DLD1 (cell line): ENCODE data around the gene ARHGAP26.

ENCODE experiments used
- in situ Hi-C: cut with HindIII; loops from 2 replicates; pipeline ENCODE4 v1.10.0; 2017; ENCODE audit warnings: low sequenced_read_pairs

The ARHGAP26 gene

GRCh38 chr5:142808878-142809598 lies 38.9 kb downstream of the ARHGAP26 start:
- in situ Hi-C loops: no loop called here

GRCh38 chr5:142810081-142810480 lies 39.9 kb downstream of the ARHGAP26 start:
- in situ Hi-C loops: no loop called here

DNA sequence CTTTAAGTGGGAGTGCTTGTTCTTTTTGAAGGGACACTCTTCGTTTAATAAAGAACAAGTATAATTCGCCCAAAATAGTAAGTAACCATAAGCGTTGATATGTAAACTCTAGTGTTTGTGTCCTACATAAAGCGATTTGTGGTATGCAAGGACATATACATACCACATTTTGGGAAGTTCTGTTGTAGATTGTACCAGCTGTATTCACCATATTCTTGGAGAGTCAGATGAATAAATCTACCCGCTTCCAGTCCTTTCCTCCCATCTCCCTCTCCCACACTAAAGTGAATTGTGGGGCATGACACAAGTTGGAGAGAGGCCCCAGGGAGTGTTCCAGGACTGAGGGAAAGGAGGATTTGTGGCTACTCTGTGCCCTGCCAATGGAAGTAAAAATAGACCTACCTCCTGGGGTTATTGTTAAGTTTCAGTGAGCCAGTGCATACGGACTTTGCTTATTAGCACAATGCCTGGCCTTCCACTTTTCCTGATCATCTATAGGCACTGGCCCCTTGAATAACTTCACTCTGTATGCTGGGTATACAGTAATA lies 40.6 kb downstream of the ARHGAP26 start:
- in situ Hi-C loops: no loop called here

GRCh38 chr5:142811866-142812557 lies 41.8 kb downstream of the ARHGAP26 start:
- in situ Hi-C loops: no loop called here

DNA sequence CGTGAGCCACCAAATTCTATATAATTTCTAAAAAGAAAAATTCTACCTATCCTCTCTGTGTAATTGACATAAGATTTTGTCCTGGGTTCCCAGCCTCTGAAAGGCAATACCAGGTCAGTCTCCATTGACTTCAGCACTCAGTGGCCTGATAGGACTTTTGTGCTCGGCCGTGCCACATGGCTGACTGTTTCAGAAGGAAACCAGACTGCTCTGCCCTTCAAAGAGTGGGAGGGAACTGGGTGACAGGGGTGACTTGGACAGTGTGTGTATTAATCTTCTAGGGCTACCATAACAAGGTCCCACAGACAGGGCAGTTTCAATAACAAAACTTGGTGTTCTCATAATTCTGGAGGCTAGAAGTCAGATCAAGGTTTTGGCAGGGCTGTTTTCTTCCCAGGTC lies 43.0 kb downstream of the ARHGAP26 start:
- in situ Hi-C loops: no loop called here

DNA sequence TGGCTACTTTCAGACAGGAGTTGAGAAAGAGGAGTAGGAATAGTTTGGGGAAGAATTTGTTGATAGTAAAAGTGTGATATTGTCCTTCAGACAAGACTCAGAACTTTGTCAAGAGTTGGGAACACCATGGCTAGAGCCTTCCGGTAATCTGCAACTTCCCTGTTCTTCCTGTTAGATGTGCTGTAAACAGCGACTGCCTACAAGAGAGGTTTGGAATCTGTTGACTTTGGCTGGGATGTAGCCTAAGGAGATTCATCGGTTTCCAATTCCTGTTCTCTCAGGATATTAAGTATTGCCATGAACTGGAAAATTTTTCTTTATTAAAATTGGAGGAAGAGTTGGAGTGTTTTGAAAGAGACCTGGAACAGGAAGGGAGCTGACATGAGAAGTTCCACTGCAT lies 43.9 kb downstream of the ARHGAP26 start:
- in situ Hi-C loops: no loop called here

DNA sequence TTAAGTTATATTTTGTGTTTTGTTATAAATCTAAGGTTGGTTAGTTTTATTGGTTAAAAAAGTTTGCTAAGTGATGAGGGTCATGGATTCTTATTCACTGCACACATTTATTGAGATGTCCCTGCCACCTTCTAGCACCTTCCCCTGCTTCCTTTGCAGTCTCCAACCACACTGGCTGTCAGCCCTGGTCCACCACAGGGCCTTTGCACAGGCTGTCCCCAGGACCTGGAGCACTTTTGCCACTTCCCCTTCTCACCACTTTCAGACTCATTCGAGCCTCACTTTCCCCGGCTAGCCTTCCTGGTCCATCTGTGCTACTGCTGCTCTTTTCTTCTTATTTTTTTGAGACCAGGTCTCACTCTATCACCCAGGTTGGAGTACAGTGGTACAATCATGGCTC lies 45.3 kb downstream of the ARHGAP26 start:
- in situ Hi-C loops: no loop called here

DNA sequence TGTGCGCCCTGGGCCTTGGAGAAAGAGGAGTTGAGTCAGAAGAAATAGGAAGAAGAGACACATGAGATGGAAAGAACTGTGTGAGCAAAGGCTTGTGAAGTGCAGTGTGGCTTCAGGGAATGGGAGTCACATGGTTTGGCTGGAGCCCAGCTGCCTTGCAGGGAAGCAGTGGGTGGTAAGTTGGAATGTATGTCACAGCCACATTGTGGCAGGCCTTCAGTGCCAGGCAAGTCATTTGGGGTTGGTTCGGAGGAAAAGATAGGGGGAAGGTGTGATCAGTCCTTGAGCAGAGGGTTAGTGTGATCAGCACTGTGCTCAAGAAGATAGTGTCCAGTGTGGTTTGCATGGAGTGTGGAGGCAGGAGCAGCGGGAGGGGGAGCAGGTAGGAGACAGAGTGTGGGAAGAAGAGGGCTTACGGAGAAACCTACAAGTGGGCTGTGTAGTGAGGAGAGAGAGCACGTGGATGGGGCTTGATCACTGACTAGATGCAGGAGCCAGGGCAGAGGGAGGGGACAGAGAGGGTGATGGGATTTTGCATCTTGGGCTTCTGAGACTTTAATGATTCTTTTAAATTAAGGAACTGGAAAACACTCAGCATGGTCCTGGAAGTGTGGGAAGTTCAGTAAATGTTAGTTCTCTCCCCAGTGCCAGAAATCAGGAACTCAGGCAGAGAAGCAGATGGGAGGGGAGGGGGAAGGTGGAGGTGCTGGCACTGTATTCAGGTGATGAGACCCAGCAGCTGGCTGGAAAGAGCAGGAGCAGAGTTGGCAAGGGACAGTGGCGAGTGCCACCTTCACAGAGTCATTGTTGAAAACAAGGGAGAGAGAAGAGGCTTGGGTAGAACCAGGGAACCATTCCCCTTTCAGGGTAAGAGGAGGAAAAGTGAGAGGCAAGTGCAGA lies 46.6 kb downstream of the ARHGAP26 start:
- in situ Hi-C loops: no loop called here

DNA sequence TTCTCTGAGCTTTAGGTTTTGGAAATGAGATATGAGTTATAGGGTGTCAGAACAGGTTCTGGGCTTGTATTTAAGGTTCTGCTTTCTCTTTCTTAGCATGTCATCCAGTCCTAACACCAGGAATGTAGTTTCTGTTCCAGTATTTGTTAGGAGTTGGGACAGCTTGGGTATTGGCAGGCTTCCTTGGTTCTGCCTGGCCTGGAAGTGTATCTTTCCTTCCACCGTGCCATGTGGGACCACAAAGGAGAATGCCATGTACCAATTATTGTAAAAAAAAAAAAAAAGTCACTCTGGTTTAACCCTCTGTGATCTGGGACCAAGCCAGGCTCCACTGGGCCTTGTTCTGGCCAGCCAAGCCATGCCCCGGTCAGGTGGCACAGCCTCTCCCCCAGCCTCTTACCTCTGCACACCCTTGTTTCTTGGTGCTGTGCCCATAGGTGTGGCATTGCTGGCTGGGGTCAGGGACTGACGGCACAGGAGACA lies 47.8 kb downstream of the ARHGAP26 start:
- in situ Hi-C loops: no loop called here

DNA sequence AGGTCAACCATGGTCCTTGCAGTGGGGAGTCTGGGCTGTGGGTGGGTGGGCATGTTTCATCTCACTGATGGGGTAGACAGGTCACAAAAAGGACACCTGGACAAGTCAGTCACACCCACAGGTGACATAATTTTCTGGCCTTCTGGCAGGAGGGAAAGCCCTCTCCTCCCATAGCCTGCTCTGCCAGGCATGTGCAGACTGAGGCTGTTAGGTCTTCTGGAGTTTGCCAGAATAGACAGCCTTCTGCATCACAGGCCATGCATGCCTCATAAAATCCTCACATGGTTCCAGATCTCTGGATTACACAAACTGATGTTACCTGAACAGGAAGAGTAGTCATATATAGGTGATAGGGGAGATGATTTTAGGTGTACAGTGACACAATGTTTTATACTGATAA lies 49.1 kb downstream of the ARHGAP26 start:
- in situ Hi-C loops: no loop called here

GRCh38 chr5:142819825-142820224 lies 49.6 kb downstream of the ARHGAP26 start:
- in situ Hi-C loops: no loop called here

GRCh38 chr5:142820447-142820846 lies 50.3 kb downstream of the ARHGAP26 start:
- in situ Hi-C loops: no loop called here

GRCh38 chr5:142821034-142821732 lies 51.0 kb downstream of the ARHGAP26 start:
- in situ Hi-C loops: no loop called here

- in situ Hi-C loops: no loop called here
These were observed 51.7 kb downstream of the ARHGAP26 start for GRCh38 chr5:142821733-142822487.

- in situ Hi-C loops: no loop called here
These were observed 52.9 kb downstream of the ARHGAP26 start for GRCh38 chr5:142823126-142823525.

GRCh38 chr5:142823806-142824205 lies 53.6 kb downstream of the ARHGAP26 start:
- in situ Hi-C loops: no loop called here

GRCh38 chr5:142824391-142824790 lies 54.2 kb downstream of the ARHGAP26 start:
- in situ Hi-C loops: no loop called here

DNA sequence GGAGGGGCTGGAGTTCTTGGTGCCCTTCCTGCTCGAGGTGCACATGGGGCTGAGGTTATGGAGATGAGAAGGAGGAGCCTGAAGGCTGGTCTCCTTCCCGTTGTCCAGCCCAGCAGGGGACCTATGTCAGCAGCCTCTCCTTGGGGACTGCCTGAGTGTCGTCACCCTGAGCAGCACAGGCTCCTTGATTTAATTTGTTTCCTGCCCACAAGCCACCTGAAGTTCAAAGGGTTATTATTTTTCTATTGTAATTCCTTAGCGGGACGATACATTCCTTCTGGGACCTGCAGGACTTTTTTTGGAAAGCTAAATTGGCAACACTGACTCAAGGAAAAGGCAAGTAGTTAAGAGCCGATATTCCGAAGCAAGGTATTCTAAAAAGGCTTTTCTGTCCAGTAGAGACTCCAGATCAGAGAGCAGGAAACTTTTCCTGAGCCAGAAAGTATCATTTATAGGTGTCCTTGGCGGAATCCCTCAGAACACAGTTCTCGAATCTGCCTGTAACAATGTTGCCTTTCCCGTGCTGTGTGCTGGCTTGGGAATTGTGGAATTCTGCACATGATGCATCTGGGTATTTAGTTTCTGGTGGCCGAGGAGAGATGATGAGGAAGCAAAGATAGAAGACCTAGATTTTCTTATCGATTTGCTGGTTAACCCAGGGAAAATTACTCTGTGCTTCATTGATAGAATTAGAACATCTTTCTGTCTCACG lies 55.4 kb downstream of the ARHGAP26 start:
- in situ Hi-C loops: no loop called here

DNA sequence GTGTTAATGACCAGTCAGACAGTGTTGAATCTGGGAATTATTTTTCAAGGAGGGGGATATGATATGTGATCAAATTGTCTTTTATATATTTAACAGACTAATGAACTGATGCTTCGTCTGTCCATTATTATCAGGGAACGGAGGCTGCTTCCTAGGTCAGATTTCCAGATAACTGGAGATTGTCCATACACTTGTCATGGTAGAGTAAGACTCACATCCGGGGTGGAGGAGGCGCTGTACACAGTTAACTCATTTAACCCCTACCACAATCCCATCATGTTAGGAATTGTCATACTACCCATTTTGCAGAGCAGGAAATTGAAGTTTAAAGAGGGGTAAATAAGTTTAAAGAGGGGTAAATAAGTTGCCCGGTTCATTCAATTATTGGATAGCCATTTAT lies 55.9 kb downstream of the ARHGAP26 start:
- in situ Hi-C loops: no loop called here
